ENCODE measurements around the gene C9orf50. TPM values are rescaled to one million over a fixed set of nuclear protein-coding genes. Genes with fewer than 3 reads are reported as not detected.
"Not testable (repeated sequence)": the region's sequence is repeated elsewhere in the genome, so short reads cannot be mapped to it uniquely, and the experiment has no call there.

Gene C9orf50
- total RNA-seq, 2 experiments from 2014 or later, result not detected

- DNase-seq, result no peak
- Mint-ChIP-seq H3K4me1 (ENCODE audit: low read depth) (peaks cover 19% of the 10 kb centered on the region), H3K4me3 (no peak overlapping the region), H3K27ac (peak overlapping the region; percentile 36), H3K9me3 (no peaks in the 10 kb centered on the region), H3K27me3 (no peaks in the 10 kb centered on the region), H3K36me3 (ENCODE audit: low read depth) (peaks cover 32% of the 10 kb centered on the region)
- POLR2A ChIA-PET, result interaction anchor here (1.2 to 2.3 kb wide), 3 partner anchors 8 to 11 kb away, joined by 4 to 8 read pairs (median 7); partner anchors contain the start of gene NTMT1
- intact Hi-C loops (cut with micrococcal nuclease), result no loop called here
- CTCF ChIA-PET, result interaction anchor here (0.8 to 2.0 kb wide), 3 partner anchors 12 to 463 kb away, joined by 3 to 10 read pairs (median 4); partner anchors contain the start of gene NTMT1
- TF ChIP-seq CTCF (IDR thresholded peaks at IDR 0.05), result no peak
- ATAC-seq, result no peak
Measured at GRCh38 chr9:129637102-129637501, 16.2 kb upstream of the C9orf50 start.

GRCh38 chr9:129636343-129636742, 15.4 kb upstream of the C9orf50 start:
- POLR2A ChIA-PET, result interaction anchor here (1.4 to 2.3 kb wide), 2 partner anchors 7 to 10 kb away, joined by 4 to 8 read pairs; partner anchors contain the start of gene NTMT1
- intact Hi-C loops (cut with micrococcal nuclease); H3K4me3 Mint-ChIP-seq; H3K27ac Mint-ChIP-seq; DNase-seq; H3K27me3 Mint-ChIP-seq; ATAC-seq; H3K9me3 Mint-ChIP-seq: not testable (repeated sequence)
- Mint-ChIP-seq H3K36me3 (ENCODE audit: low read depth) (peaks cover 36% of the 10 kb centered on the region), H3K4me1 (ENCODE audit: low read depth) (peaks cover 24% of the 10 kb centered on the region)
- CTCF ChIA-PET, result interaction anchor here (2.0 kb wide), 1 partner anchor 11 kb away, joined by 10 read pairs; the partner anchor contains the start of gene NTMT1

GRCh38 chr9:129635099-129636065, 14.5 kb upstream of the C9orf50 start:
- DNase-seq (no peak), ATAC-seq (no peak)
- ChIA-PET POLR2A (no interaction called here), CTCF (interaction anchor here (1.8 kb wide), 1 partner anchor 91 kb away, joined by 4 read pairs; no protein-coding TSS in a partner anchor)
- intact Hi-C loops (cut with micrococcal nuclease), result no loop called here
- H3K4me3 Mint-ChIP-seq, result no peak overlapping the region
- TF ChIP-seq CTCF (IDR thresholded peaks at IDR 0.05), result no peak
- H3K36me3 Mint-ChIP-seq (ENCODE audit: low read depth), result peaks cover 34% of the 10 kb centered on the region
- no peaks in the 10 kb centered on the region for H3K27me3 Mint-ChIP-seq
- H3K27ac Mint-ChIP-seq, result no peak overlapping the region
- peaks cover 22% of the 10 kb centered on the region for H3K4me1 Mint-ChIP-seq (ENCODE audit: low read depth)
- H3K9me3 Mint-ChIP-seq, result no peaks in the 10 kb centered on the region

GRCh38 chr9:129633848-129634247, 12.9 kb upstream of the C9orf50 start:
- CTCF ChIA-PET, result interaction anchor here (1.8 kb wide), 1 partner anchor 93 kb away, joined by 4 read pairs; no protein-coding TSS in a partner anchor
- TF ChIP-seq CTCF (IDR thresholded peaks at IDR 0.05), result no peak

GRCh38 chr9:129633207-129633606, 12.3 kb upstream of the C9orf50 start:
- Mint-ChIP-seq H3K27ac (no peak overlapping the region), H3K4me3 (no peak overlapping the region), H3K4me1 (ENCODE audit: low read depth) (peaks cover 35% of the 10 kb centered on the region), H3K36me3 (ENCODE audit: low read depth) (peaks cover 47% of the 10 kb centered on the region), H3K27me3 (no peaks in the 10 kb centered on the region), H3K9me3 (no peaks in the 10 kb centered on the region)
- POLR2A ChIA-PET, result interaction anchor here (0.9 to 1.3 kb wide), 2 partner anchors 9 to 137 kb away, joined by 3 to 4 read pairs; no protein-coding TSS in a partner anchor
- ATAC-seq (no peak), DNase-seq (no peak)
- intact Hi-C loops (cut with micrococcal nuclease), result no loop called here
- CTCF ChIA-PET, result interaction anchor here (1.8 kb wide), 1 partner anchor 93 kb away, joined by 4 read pairs; no protein-coding TSS in a partner anchor
- TF ChIP-seq CTCF (IDR thresholded peaks at IDR 0.05), result no peak

More at GRCh38 chr9:129633848-129634247, 12.9 kb upstream of the C9orf50 start:
- H3K4me3 Mint-ChIP-seq, result no peak overlapping the region
- H3K9me3 Mint-ChIP-seq, result no peaks in the 10 kb centered on the region
- intact Hi-C loops (cut with micrococcal nuclease), result no loop called here
- H3K4me1 Mint-ChIP-seq (ENCODE audit: low read depth), result peaks cover 29% of the 10 kb centered on the region
- no peaks in the 10 kb centered on the region for H3K27me3 Mint-ChIP-seq
- no peak for ATAC-seq
- no peak for DNase-seq
- H3K36me3 Mint-ChIP-seq (ENCODE audit: low read depth), result peaks cover 43% of the 10 kb centered on the region
- peak overlapping the region; percentile 38 for H3K27ac Mint-ChIP-seq
- POLR2A ChIA-PET, result interaction anchor here (0.9 to 1.3 kb wide), 2 partner anchors 9 to 138 kb away, joined by 3 to 4 read pairs; no protein-coding TSS in a partner anchor
